GM15510 (cell line): ENCODE measurements around the gene CERS5.

Source experiments
- POLR2A ChIP-seq: IDR thresholded peaks from 3 replicates; pipeline ENCODE4 v1.6.1; 2011; ENCODE audit warnings: borderline replicate concordance; ENCODE audit not compliant: insufficient read length; ENCODE audit errors: extremely low read depth

CERS5 gene, protein sequence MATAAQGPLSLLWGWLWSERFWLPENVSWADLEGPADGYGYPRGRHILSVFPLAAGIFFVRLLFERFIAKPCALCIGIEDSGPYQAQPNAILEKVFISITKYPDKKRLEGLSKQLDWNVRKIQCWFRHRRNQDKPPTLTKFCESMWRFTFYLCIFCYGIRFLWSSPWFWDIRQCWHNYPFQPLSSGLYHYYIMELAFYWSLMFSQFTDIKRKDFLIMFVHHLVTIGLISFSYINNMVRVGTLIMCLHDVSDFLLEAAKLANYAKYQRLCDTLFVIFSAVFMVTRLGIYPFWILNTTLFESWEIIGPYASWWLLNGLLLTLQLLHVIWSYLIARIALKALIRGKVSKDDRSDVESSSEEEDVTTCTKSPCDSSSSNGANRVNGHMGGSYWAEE

GRCh38 chr12:50167049-50167828, at the start of gene CERS5:
Gene CERS5, minus strand, starts transcription at chr12:50167369. Its CDS starts 72 bp downstream, at chr12:50167297.
- TF ChIP-seq POLR2A = peak; percentile 73

DNA sequence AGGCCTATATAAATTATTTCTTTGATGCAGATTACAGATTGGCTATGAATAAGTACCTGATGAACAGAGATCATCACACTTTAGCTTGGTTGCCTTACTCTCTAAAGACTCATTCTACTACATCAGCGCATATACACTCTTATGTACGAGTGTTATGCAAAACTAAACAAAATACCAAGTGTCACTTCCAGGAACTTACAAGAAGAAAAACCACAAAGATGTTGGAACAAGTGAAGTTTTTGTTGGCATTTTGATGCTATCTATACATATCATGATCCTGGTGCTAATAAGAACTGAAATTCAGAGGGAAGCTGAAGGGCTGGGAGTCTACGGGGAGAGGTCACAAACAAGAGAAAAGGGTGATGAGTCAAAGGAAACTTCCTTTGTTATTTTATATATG, 47.9 kb upstream of the CERS5 start:
- no peak for TF ChIP-seq POLR2A

GRCh38 chr12:50214018-50214417, 46.8 kb upstream of the CERS5 start:
- TF ChIP-seq POLR2A = no peak

DNA sequence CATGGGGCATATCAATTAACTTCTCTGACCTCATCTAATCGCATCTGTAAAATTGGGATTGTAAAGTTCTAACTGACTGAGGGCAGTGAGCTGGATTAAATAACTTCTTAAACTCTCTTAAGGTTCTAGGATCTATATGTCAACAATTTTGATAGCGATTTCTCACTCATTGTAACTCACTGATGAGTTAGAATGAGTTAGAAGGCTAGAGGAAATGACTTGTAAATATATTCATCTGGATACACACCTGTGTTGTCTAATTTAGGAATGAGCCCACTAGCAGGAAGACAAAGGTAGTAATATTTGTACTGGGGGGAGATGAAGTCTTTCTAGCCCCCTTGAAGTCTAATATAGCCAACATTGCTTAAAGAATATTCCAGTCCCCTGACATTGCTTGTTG, 46.3 kb upstream of the CERS5 start:
- no peak for TF ChIP-seq POLR2A

DNA sequence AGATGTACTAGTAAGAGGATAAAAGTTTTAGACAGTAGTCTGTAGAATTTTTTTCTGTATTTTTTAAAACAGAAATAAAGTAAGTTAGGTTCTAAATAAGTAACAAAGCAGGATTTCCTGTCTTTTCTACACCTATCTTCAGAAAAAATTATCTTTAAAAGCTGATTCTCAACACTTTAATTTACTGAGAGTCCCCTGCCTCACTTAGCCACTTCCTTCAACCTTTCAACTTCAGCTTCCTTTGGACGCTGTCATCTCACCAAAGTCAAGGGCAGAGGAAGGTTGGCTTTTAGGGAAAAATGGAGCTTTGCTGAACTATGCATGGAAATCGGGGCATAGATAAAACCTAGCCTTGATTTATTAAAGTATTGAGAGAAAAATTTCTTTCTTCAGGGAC, 44.9 kb upstream of the CERS5 start:
- no peak for TF ChIP-seq POLR2A

- no peak for TF ChIP-seq POLR2A
Observed at GRCh38 chr12:50211392-50212070, 44.4 kb upstream of the CERS5 start.

- no peak for TF ChIP-seq POLR2A
Observed at GRCh38 chr12:50207424-50207823, 40.3 kb upstream of the CERS5 start.

DNA sequence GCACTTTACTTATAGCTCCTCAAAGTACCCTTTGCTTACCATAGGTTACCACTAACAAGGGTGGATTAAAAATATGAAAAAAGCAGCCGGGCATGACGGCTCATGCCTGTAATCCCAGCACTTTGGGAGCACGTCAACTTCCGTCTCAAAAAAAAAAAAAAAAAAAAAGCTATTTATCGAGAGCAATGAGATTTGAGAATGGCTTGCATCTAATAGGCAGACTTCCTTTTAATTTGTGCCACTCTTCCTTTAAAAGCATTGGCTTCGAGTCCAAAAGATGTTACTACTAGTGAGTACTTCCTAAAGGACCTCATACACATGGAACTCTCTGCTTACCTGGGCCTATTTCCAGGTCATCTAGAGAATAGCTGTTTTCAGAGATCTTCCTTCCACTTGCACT, 38.5 kb upstream of the CERS5 start:
- TF ChIP-seq POLR2A = no peak

DNA sequence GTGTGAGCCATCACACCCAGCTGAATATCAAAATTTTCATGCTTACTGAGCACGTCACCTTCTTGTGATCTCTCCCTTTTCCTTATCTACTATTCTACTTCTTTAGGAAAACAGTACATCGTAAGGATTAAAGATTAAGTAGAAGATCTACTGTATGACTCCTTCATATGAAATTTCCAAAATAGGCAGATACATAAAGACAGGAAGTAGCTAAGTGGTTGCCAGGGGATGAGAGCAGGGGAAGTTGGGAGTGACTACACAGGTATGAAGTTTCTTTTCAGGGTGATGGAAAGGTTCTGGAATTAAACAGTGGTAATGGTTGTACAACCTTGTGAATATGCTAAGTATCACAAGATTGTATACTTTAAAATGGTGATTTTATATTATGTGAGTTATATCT, 36.5 kb upstream of the CERS5 start:
- TF ChIP-seq POLR2A = no peak

DNA sequence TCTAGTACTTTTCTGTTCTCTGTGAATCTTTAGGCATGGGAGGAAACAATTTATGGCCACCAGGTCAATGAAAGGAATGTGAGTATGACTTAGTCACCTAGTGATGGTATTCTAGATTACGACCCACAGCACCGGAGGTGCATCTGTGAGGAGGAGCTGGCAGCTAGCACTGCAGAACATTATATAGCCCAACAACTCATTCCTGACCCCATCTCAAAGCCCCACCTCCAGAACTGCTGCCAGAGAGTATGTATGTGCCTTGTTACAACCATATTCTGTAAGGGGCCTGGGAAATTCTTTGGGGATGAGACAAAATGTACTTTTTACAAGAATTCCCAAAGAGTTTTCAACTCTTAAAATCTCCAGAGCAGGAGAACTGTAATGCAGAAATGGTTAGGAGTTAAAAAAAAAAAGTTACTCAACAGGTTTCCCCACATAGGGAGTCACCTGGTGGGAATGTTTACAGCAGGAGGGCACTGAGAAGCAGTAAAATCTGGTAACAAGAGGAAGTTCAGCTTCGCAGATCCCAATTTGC, 34.9 kb upstream of the CERS5 start:
- no peak for TF ChIP-seq POLR2A

GRCh38 chr12:50200552-50201273, 33.5 kb upstream of the CERS5 start:
- TF ChIP-seq POLR2A = no peak

- TF ChIP-seq POLR2A = no peak
Observed at GRCh38 chr12:50198829-50199228, 31.7 kb upstream of the CERS5 start.

DNA sequence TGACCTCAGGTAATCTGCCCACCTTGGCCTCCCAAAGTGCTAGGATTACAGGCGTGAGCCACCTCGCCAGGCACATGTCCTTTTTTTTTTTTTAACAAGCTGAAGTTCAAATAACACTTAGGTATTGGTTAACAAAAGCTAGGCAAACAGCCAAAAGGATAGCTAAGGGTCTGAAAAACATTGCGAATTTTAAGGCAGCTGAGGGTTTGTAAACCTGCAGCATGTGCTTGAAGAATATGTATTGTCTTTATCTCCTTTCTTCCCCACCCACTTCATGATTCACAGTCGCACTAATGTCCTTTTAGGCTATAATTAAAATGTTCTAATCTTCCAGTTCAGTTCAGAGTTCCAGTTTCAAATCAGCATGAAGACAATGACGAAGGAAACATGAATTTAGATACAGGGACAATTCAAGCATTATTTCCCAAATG, 30.1 kb upstream of the CERS5 start:
- TF ChIP-seq POLR2A = no peak

DNA sequence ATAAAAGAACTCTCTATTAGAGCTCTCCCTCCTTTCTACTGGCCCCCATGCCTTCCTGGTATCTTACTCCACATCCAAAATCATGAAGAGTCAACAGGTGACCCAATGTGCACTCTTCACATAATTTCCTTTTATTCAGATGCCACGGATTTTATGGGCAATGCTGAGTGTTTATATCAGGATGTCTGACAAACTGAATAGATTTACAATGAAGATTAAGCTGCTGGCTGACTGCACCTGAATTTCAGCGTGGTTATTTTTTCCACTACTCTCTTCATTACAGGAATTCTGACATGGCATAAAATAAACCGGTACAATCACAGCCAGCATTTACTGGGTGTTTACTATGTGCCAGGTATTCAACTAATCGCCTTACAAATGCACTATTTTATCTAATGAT, 29.4 kb upstream of the CERS5 start:
- no peak for TF ChIP-seq POLR2A
